HepG2 (cell line): ENCODE data around the gene PLPPR3. TPM values are rescaled to one million over a fixed set of nuclear protein-coding genes. Genes with fewer than 3 reads are reported as not detected.

ENCODE experiments used
- ATAC-seq: fragments of 200-7000 bp; cut with Tn5 transposase; 3 replicates; pipeline ENCODE4 v1.9.1; 2020; ENCODE audit warnings: mild to moderate bottlenecking, moderate library complexity
- BruUV-seq: library from RNA; stranded (reverse); fragments of 400-500 nt; replicated peaks from 2 replicates; lab custom pipeline; 2021; lab: Mats Ljungman, UMichigan
- CTCF ChIA-PET: fragments of 300-600 bp; formaldehyde crosslinking; extraction: SDS; loops from one replicate; lab custom pipeline; 2021; ENCODE audit warnings: low total read pairs, inconsistent platforms, low intra/inter-chr PET ratio; lab: Yijun Ruan, JAX
- POLR2A ChIA-PET: fragments of 350-600 bp; sonication (Branson Sonifier 250); formaldehyde crosslinking; loops from one replicate; lab custom pipeline; 2020; ENCODE audit warnings: antibody characterized with exemption, inconsistent platforms; lab: Yijun Ruan, JAX
- DNase-seq: peaks from one replicate; pipeline ENCODE4 v3.0.0-alpha.2; 2015; ENCODE audit warnings: low spot score
- FAIRE-seq: peaks from 3 replicates; lab custom pipeline; 2011; peaks lifted over from hg19 to GRCh38; lab: Jason Lieb, UNC
- H2AFZ ChIP-seq: one replicate; pipeline ENCODE4 v1.6.1; 2011; ENCODE audit warnings: low read length, inconsistent platforms
- H3K27ac ChIP-seq: fragments of 300-600 bp; 3 replicates; pipeline ENCODE4 v1.8.0; 2011; ENCODE audit warnings: mixed run types, mild to moderate bottlenecking, mixed read lengths, low read length, inconsistent platforms; ENCODE audit not compliant: insufficient read depth; ENCODE audit errors: extremely low read length
- H3K27me3 ChIP-seq, 2 experiments: fragments of 200-600 bp in 1 of 2; 2 replicates in 1 of 2; 3 replicates in 1 of 2; pipeline versions ENCODE4 v1.6.0 to v1.8.0; 2011; ENCODE audit warnings: low read length in 2 of 2, mild to moderate bottlenecking in 2 of 2, moderate library complexity in 2 of 2, inconsistent platforms in 1 of 2; ENCODE audit not compliant: insufficient read depth in 2 of 2, control insufficient read depth in 1 of 2
- H3K36me3 ChIP-seq, 2 experiments: fragments of 200-600 bp in 1 of 2; replicated peaks in 1 of 2; 2 replicates in 1 of 2; 3 replicates in 1 of 2; pipeline versions ENCODE4 v1.5.1 to v1.8.0; 2011; ENCODE audit warnings: low read length in 2 of 2, inconsistent platforms in 1 of 2; ENCODE audit not compliant: insufficient read depth in 2 of 2, control insufficient read depth in 1 of 2
- H3K4me1 ChIP-seq: 2 replicates; pipeline ENCODE4 v1.5.1; 2012; ENCODE audit warnings: low read length, inconsistent platforms; ENCODE audit not compliant: insufficient read depth
- H3K4me2 ChIP-seq: 2 replicates; pipeline ENCODE4 v1.6.0; 2011; ENCODE audit warnings: low read depth, low read length, inconsistent platforms
- H3K4me3 ChIP-seq, 3 experiments: fragments of 200-600 bp in 1 of 3; sonication (generic), shearing (Covaris generic) in 1 of 3; replicated peaks in 1 of 3; 2 replicates each; pipeline ENCODE4 v1.5.1; 2011 to 2016; ENCODE audit warnings: low read length in 3 of 3, inconsistent platforms in 2 of 3, low read depth in 2 of 3, mild to moderate bottlenecking in 2 of 3, control low read depth in 1 of 3, mixed read lengths in 1 of 3; ENCODE audit not compliant: insufficient read depth in 1 of 3
- H3K79me2 ChIP-seq: one replicate; pipeline ENCODE4 v1.6.1; 2011; ENCODE audit warnings: low read length, inconsistent platforms; ENCODE audit not compliant: insufficient read depth
- H3K9ac ChIP-seq: 2 replicates; pipeline ENCODE4 v1.6.0; 2011; ENCODE audit warnings: mild to moderate bottlenecking, low read depth, low read length, inconsistent platforms; ENCODE audit not compliant: insufficient read depth
- H3K9me3 ChIP-seq: 2 replicates; pipeline ENCODE4 v1.5.1; 2012; ENCODE audit warnings: mild to moderate bottlenecking, low read length
- H4K20me1 ChIP-seq: 2 replicates; pipeline ENCODE4 v1.6.0; 2011; ENCODE audit warnings: inconsistent platforms, mild to moderate bottlenecking, low read length, moderate library complexity; ENCODE audit not compliant: insufficient read depth
- PRMT3 ChIP-seq: sonication (generic); formaldehyde crosslinking; IDR thresholded peaks from 2 replicates; pipeline ENCODE4 v1.8.1; 2022; ENCODE audit warnings: low read depth, mild to moderate bottlenecking, moderate library complexity, missing genetic modification reagents, borderline replicate concordance
- REST ChIP-seq, 2 experiments: IDR thresholded peaks; 2 replicates each; pipeline ENCODE4 v1.6.1; 2011 to 2012; ENCODE audit warnings: low read length in 2 of 2, borderline replicate concordance in 1 of 2, low read depth in 1 of 2, mild to moderate bottlenecking in 1 of 2, moderate library complexity in 1 of 2
- SNAPC4 ChIP-seq: sonication (generic); formaldehyde crosslinking; IDR thresholded peaks from 2 replicates; pipeline ENCODE4 v1.4.0; 2020; ENCODE audit warnings: mild to moderate bottlenecking, missing genetic modification reagents
- SP4 ChIP-seq: sonication (generic); formaldehyde crosslinking; IDR thresholded peaks from 2 replicates; pipeline ENCODE4 v1.8.1; 2023; ENCODE audit warnings: mild to moderate bottlenecking, missing genetic modification reagents
- TBX3 ChIP-seq: fragments of 450-650 bp; IDR thresholded peaks from 2 replicates; pipeline ENCODE4 v1.6.1; 2017; ENCODE audit warnings: antibody characterized with exemption, mild to moderate bottlenecking, inconsistent platforms, borderline replicate concordance
- ZKSCAN1 ChIP-seq: fragments of 150-350 bp; IDR thresholded peaks from 2 replicates; pipeline ENCODE4 v1.6.1; 2014; ENCODE audit warnings: low read length
- ZNF281 ChIP-seq: sonication (generic); formaldehyde crosslinking; IDR thresholded peaks from 2 replicates; pipeline ENCODE4 v1.4.0; 2020; ENCODE audit warnings: missing genetic modification reagents, borderline replicate concordance
- ZNF333 ChIP-seq: sonication (generic); formaldehyde crosslinking; IDR thresholded peaks from 2 replicates; pipeline ENCODE4 v1.4.0; 2020; ENCODE audit warnings: mild to moderate bottlenecking, missing genetic modification reagents, borderline replicate concordance
- WGBS: methylation state at CpG from one replicate; pipeline ENCODE4 v1.1.6; 2017; ENCODE audit warnings: low lambda C conversion rate; 5-methylcytosine and 5-hydroxymethylcytosine counted together
- in situ Hi-C: cut with HindIII; loops from 2 replicates; pipeline ENCODE4 v1.10.0; 2017; ENCODE audit warnings: low pct_unique_long_range_greater_than_20kb; ENCODE audit not compliant: extremely low pct_ligation_motif_present
- intact Hi-C: fragments of 100-400 bp; cut with micrococcal nuclease; formaldehyde crosslinking; loops from one replicate; pipeline ENCODE4 v1.10.0; 2022; ENCODE audit not compliant: unreplicated experiment
- polyA plus RNA-seq, 8 experiments: library from polyadenylated mRNA; depleted of rRNA in 3 of 8; stranded (reverse) in 7 of 8; unstranded in 1 of 8; fragments of >200 nt; fragmentation: Illumina TruSeq in 4 of 8; extraction: Trizol in 4 of 8; gene quantifications; 2 replicates each; pipeline versions ENCODE4 v1.2.1 to v1.2.3, GENCODE V29; 2011 to 2016; ENCODE audit warnings: low read depth in 4 of 8, missing spikeins in 1 of 8, mixed read lengths in 1 of 8; ENCODE audit not compliant: insufficient read depth in 1 of 8
- total RNA-seq, 5 experiments: library from RNA; depleted of rRNA; stranded (reverse); fragments of >200 nt; fragmentation: Illumina TruSeq; extraction: Trizol; gene quantifications; 2 replicates each; pipeline ENCODE4 v1.2.3, GENCODE V29; 2016; ENCODE audit warnings: low read depth in 1 of 5

The PLPPR3 gene
- total and polyA plus RNA-seq, 2 of the 13 experiments (the other 11 are each of a cell fraction or from before 2014, with no cell fraction given), result 0.07 to 0.16 TPM

DNA sequence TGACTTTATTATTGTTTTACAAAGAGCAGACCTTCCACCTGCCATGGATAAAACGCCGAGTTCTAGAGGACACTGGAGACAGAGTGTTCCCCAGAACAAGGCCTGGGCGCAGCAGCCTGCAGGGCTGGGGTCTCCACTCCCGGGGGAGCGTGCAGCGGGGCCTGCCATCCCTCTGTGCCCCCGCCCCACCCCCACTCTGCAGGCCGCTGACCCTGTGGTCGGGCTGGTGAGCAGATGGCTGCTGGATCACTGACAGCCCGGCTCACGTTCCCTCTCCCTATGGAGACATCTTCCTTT, 33.1 kb downstream of the PLPPR3 start:
- CTCF ChIA-PET, result interaction anchor here (2.1 kb wide), 1 partner anchor 18 kb away, joined by 9 read pairs; no protein-coding TSS in a partner anchor
- TF ChIP-seq SP4 (CRISPR knock-in tag) (0 out of 2 replicates have a peak, but pooled peaks have one; percentile 13), PRMT3 (CRISPR knock-in tag) (no peak), REST (IDR thresholded peaks at IDR 0.05; ENCODE audit: borderline replicate concordance in 1 of 2, low read depth in 1 of 2, low read length in 2 of 2) (no peak), TBX3 (no peak), SNAPC4 (CRISPR knock-in tag) (no peak), ZNF281 (peak; percentile 44; the same call in 1 of the 2 replicates), ZNF333 (peak; percentile 6; the same call in 1 of the 2 replicates), ZKSCAN1 (no peak)

More for the DNA sequence above, 33.1 kb downstream of the PLPPR3 start:
- no peaks in the 10 kb centered on the region for H3K27me3 ChIP-seq
- peak overlapping the region; percentile 51 to 68 (median 61); a peak in 5 of 6 replicates for H3K4me3 ChIP-seq
- FAIRE-seq (no peak), DNase-seq (no peak), ATAC-seq (no peak)
- H3K27ac ChIP-seq, result peak overlapping the region; percentile 89
- no peak overlapping the region for H2AFZ ChIP-seq
- WGBS, result 45% methylated on average over 5 of the region's 11 CpGs
- H3K4me2 ChIP-seq, result peak overlapping the region; percentile 83
- in situ Hi-C loops (no loop called here), intact Hi-C loops (loop anchor here (10.0 kb wide), 1 partner anchor 206 kb away; no protein-coding TSS in a partner anchor)
- H3K4me1 ChIP-seq, result peaks cover 61% of the 10 kb centered on the region
- no peaks in the 10 kb centered on the region for H3K79me2 ChIP-seq
- POLR2A ChIA-PET, result interaction anchor here (0.9 to 2.5 kb wide), 6 partner anchors 10 to 239 kb away, joined by 3 to 16 read pairs (median 4); no protein-coding TSS in a partner anchor
- peak overlapping the region; percentile 68 for H3K9ac ChIP-seq
- no peaks in the 10 kb centered on the region for H3K36me3 ChIP-seq
- no peaks in the 10 kb centered on the region for H3K9me3 ChIP-seq
- BruUV-seq, result no TSS peak
- no peaks in the 10 kb centered on the region for H4K20me1 ChIP-seq
